Middle frontal gyrus (tissue), 1 donor: ENCODE results near the gene KIF1C.
"Not testable (repeated sequence)": the region's sequence is repeated elsewhere in the genome, so short reads cannot be mapped to it uniquely, and the experiment has no call there.

Experiments used
- DNase-seq: peaks from one replicate; pipeline ENCODE4 v3.0.0-alpha.2; 2015; ENCODE audit warnings: low spot score; ENCODE audit errors: extremely low spot score

The KIF1C gene

DNA sequence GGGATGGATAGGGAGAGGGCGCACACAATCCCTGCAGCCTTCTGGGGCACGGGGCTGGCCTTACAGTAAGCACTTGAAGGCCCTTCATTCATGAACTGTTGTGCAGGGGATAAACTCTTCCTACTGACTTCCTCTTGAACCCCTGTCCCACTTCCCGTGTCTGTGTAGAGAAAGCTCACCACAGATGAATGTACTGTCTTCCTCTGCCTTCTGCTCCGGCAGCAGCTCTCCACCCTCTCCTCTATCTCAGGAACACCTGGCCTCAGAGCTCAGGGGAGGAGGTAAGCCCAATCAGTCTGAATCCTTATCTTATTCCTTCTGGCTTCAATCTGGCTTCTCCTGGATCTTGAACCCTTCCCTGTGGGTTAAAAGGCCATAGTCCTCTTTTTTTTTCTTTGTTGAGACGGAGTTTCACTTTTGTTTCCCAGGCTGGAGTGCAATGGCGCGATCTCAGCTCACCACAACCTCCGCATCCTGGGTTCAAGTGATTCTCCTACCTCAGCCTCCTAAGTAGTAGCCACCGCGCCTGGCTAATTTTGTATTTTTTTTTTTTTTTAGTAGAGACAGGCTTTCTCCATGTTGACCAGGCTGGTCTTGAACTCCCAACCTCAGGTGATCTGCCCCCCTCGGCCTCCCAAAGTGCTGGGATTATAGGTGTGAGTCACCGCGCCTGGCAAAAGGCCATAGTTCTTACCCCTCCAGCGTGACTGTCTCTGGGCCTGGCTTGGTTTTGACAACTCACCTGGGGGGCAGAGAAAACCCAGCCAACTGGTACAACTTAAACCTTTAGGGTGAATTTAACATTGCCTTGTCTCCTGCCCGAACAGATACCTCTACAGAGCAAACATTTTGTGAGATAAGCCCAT is 44.6 kb downstream of the KIF1C start:
- no peak for DNase-seq

DNA sequence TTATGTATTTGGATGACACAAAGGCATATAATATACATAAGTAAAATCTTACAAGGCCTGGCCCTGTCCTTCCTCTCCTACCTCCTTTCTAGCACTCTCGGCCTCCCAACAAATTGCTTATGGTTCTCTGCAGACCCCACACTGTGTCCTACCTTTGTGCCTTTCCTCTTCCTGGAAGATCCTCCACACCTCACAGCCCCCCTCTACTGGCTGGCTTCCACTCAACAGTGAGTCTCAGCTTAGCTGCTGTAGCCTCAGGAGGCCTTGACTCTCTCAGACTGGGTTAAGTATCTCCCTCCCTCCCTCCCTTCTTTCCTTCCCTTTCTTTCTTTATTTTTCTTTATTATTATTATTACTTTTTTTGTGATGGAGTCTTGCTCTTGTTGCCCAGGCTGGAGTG is 45.8 kb downstream of the KIF1C start:
- DNase-seq = no peak

DNA sequence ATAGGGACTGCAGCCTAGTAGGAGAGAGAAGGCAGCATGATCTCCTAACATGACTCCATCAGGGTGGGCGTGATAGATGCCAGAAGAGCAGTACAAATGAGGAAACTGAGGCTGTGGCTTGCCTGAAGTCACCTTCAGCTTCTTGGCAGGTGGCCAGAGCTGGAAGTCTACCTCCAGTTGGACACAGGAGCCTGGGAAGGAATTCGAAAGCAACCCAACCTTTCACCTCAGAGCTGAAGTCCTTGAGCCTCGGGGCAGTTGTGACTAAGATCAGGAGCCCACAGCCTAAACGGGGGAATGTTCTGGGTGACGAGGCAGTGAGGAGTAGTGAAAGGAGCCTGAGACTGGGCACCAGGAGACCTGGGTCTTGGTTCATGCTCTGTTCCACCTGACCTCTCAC is 46.9 kb downstream of the KIF1C start:
- DNase-seq = no peak

DNA sequence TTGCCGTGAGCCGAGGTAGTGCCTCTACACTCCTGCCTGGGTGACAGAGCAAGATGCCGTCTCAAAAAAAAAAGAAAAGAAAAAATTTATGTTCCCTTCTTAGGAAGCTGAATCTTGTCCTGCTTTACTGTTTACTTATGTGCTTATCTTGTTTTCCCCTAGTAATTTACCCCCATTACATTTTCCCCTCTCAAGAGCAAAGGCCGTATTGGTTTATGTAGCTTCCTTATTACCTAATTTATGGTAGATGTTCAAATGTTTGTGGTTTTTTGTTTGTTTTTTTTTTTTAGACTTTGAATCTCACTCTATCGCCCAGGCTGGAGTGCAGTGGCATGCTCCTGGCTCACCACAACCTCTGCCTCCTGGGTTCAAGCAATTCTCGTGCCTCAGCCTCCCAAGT is 47.7 kb downstream of the KIF1C start:
- no peak for DNase-seq

DNA sequence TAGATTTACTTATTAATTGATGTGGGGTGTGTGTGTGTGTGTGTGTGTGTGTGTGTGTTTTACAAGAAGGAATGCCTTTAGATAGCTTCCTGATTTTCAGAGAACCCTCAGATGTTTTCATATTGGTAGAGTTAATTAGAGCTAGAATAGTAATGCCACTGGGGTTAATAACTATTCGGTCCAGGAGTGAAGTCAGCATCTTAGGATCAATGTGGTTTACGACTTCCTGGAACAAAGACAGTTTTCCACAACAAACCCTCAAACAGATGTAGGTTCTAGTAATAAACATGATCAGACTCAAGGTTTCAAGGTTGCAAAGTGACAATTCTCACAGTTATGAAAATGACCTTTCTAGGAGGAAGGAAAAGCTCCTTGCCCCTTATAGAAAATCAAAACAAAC is 49.7 kb downstream of the KIF1C start:
- no peak for DNase-seq

DNA sequence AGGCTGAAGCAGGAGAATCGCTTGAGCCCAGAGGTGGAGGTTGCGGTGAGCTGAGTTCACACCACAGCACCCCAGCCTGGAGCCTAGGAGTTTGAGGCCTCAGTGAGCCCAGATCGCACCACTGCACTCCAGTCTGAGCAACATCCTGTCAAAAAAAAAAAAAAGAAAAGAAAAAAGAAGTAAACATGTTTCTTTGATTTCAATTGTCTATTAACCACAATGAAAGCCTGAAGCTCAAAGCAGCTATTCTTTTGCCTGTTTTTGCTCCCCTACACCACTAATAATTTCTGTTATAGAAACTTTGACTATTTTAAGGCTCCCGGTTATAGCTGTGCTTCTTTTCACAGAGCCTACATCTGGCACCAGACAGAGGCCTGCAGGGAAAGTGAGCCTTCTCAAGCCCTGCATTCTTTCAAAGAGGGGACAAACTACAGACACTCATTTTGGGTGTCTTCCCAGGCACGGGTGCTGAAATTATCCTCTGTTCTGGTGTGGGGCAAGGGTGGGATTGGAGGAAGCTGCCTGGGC is 51.6 kb downstream of the KIF1C start:
- DNase-seq = no peak

DNA sequence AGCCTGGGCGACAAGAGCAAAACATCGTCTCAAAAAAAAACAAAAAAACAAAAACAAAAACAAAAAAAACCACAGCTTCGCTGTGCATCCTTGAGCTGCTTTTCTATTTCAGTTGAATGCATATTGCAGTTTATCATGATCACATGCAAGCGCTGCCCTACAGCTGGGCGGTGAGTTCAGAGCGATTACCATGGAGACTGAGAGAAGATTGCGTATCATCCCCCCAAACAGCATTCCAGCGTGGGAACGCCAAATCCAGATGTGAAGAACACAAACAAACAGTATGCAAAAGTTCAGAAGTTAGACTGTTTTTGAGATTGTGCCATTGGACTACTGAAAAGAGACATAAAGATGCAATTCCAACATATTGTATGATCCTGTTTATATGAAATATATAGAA is 52.5 kb downstream of the KIF1C start:
- DNase-seq = no peak

DNA sequence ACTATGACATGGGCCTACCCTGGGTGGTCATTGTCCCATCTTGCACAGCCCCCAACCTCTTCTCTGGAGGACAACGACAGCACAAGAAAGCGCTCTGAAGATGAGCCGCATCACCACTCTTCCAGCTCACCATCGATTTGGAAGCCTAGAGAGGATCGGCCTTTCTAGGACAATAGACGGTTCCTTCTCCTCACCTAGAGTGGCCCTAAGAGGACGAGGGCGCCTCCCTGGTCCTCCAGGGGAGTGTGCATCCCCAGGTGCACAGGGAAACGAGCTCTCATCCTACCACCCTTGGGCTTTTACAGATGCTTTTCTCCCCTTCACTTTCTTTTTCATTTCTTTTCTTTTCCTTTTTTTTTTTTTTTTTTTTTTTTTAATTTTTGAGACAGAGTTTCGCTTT is 57.8 kb downstream of the KIF1C start:
- no peak for DNase-seq

DNA sequence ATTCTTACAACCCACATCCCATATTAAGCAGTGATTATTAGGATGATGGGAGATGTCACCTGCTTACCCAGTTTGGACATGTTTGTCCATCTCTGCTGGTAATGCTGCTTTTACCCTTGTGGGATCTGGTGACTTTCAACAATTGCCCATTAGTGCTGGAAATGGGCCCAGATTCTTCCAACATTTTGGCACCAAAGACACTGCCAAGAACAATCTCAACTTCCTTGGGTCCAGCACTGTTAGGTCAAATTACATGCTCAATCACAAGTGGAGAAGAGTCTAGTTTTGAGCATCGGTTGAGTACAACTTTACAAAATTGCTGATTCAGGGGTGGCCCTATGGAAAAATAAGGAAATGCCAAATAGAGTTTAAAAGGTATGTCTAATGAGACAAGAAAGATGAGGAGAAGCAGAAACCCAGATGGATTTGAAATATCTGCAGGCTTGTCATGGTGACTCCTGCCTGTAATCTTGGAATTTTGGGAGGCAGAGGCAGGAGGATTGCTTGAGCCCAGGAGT is 67.5 kb downstream of the KIF1C start:
- DNase-seq = no peak

DNA sequence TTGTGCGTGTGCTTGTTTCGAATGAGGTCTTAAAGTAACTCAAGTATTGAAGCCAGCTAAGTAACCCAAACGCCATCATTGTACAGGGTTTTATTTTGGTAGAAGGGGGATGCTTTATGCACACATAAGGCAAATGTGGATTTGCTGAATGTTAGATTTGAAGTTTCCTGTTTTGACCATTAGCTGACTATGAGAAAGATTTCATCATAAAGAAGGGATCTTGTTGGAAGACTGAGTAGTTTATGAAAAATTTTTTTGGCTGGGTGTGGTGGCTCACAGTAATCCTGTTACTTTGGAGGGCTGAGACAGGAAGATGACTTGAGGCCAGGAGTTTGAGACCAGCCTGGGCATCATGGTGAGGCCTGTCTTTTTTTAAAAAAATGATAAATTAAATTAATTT is 70.5 kb downstream of the KIF1C start:
- DNase-seq = no peak

DNA sequence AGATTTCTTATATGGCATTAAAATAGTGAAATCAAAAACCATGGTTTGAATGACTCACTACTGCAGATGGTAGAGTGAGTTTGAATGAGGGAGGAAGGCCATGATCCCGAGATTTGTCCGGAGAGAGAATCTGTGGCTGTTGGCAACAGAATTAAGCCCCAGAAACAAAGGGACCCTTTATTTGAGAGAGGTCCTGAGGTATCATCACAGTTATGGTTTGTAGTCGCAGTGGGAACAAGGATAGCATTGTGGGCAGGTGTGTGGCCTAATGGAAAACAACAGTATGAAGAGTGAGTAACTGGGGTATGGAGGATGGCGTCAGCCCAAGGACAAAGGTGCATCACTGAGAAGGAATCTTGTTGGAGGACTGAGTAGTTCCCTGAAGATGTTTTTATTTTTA is 72.0 kb downstream of the KIF1C start:
- no peak for DNase-seq

DNA sequence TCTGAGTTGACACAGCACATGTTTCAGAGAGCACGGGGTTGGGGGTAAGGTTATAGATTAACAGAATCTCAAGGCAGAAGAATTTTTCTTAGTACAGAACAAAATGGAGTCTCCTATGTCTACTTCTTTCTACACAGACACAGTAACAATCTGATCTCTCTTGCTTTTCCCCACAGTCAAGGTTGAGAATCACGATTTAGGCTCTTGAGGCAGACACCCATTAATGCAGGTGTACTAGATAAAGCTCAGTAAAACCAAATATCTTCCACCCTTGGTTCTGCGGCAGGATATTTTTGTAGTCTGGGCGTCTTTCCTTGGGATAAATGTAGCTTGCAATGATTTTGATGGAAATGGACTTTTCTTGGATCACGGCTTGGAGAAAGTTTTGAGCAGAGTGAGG is 77.7 kb downstream of the KIF1C start:
- not testable (repeated sequence) for DNase-seq

DNA sequence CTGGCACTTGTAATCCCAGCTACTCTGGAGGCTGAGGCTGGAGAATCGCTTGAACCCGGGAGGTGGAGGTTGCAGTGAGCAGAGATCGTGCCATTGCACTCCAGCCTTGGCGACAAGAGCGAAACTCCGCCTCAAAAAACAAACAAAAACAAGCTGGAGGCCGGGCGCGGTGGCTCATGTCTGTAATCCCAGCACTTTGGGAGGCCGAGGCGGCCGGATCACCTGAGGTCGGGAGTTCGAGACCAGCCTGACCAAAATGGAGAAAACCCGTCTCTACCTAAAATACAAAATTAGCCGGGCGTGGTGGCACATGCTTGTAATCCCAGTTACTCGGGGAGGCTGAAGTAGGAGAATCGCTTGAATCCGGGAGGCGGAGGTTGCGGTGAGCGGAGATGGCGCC is 79.5 kb downstream of the KIF1C start:
- DNase-seq = not testable (repeated sequence)

DNA sequence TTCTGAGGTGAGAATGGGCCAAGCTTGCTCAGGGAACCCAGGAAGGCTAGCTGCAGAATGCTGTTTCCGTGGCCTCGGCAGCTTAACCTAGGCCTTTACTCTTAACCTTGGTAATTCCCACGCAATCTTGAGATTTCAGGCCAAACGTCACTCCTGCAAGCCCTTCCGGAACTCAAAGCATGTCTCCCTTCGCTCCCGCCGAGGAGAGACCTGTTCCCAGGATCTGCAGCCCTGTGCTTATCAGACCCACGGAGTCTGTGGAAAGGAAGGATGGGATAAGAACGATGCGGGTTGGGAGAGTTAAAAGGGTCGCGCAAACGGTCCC is 80.0 kb downstream of the KIF1C start:
- DNase-seq = no peak
